HG03457 (cell line): Measurements from ENCODE around the gene BANP.
"Not testable (repeated sequence)": the region's sequence is repeated elsewhere in the genome, so short reads cannot be mapped to it uniquely, and the experiment has no call there.

Experiments used
- ATAC-seq: cut with Tn5 transposase; IDR thresholded peaks from one replicate; pipeline ENCODE4 v1.9.1; 2021; ENCODE audit warnings: moderate number of reproducible peaks; ENCODE audit not compliant: unreplicated experiment

The BANP gene

DNA sequence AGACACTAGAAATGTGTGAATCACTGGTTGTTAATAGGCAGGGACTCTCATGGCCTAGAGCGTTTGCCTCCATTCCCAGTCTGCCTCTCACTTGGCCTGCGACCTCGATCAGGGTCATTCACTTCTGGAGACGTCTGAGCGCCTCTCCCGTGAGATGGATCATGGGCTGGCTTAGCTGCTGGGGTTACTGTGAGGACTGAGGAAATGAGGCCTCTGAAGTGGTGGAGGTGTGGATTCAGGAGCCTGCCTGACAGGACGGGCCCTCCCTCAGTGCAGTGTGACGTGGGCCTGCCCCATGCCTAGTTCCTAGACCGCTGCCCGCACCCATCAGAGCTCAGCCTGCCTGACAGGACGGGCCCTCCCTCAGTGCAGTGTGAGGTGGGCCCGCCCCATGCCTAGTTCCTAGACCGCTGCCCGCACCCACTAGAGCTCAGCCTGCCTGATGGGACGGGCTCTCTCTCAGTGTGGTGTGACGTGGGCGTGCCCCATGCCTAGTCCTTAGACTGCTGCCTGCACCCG lies 61.9 kb downstream of the BANP start:
- no peak for ATAC-seq

DNA sequence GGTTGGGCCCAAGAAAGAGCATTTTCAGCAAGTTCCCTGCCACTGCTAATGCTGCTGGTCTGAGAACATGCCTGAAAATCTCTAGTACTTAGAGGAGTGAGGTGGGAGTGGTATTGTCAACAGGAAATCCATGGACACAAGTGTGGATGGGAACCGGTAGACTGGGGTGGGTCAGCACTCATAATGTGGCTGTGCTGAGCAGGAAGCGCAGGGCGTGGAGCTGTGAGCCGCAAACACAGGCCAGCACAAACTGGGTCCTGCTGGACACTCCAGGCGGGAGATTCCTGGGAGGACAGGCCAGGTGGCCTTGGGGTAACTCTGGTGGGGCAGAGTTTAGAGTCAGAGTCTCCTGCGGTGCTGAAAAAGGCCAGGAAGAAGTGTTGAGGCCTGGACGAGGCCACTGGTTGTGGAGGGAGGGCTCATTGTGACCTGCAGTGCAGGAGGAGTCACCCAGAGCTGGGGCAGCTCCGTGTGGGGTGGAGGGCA lies 62.6 kb downstream of the BANP start:
- no peak for ATAC-seq

DNA sequence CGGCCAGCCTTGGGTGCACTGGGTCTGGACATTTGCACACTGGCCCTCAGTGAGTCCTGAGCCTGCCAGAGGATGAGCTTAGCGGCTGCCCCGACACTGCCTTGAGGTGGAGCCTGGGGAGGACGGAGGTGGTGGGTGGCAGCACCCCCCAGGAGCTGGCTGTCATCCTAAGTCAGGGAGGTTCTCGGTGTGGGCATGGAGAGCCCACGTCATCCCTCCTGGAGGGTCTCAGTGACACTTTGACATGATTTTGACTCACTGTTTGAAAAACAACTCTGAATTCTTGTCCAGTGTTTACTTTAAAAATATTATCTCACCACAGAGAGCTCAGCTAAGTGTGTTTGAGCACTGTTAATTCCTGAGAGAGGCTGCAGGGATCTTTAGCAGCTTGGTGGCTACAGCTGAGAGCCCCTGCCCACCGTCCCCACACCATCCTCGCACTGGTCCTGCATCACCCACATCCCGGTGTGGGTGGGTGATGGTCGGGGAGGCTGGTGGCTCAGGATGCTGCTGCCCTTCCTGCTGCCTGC lies 63.1 kb downstream of the BANP start:
- ATAC-seq = no peak

- ATAC-seq = no peak
These were observed 63.9 kb downstream of the BANP start for GRCh38 chr16:88014954-88015805.

DNA sequence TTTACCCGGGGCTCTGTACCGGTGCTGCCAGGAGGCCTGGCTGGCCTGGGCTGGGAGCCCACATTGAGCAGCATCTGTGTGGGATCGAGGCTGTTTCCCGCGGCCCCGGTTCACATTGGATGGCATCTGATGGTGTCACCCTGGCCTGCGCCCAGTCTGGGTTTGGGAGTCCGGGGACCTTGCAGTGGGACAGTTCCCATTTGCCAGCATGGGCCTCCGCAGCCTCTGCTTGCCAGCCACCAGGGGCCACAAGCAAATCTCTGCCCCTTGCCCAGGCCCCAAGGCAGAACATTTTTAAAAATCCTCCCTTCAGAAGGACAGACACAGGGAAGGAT lies 64.5 kb downstream of the BANP start:
- ATAC-seq = no peak

- ATAC-seq = not testable (repeated sequence)
These were observed 65.2 kb downstream of the BANP start for GRCh38 chr16:88016386-88016785.

DNA sequence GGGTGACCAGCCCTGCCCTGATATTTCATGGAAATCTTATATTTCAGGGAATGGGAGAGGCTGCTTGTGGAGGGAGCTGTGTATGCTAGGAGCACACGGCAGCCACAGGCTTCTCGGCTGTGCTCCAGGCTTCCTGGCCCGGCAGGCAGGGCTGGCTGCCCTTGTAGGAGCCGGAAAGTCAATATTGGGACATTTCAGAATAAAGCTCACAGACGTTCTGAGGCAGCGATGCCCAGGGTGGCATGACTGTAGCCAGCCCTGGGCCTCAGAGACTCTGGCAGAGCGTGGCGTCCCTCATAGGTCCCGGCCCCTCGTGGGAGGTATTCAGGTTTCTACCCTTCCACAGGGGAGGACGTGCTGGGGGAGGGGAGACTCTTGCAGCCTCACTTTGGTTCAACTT lies 65.7 kb downstream of the BANP start:
- no peak for ATAC-seq

DNA sequence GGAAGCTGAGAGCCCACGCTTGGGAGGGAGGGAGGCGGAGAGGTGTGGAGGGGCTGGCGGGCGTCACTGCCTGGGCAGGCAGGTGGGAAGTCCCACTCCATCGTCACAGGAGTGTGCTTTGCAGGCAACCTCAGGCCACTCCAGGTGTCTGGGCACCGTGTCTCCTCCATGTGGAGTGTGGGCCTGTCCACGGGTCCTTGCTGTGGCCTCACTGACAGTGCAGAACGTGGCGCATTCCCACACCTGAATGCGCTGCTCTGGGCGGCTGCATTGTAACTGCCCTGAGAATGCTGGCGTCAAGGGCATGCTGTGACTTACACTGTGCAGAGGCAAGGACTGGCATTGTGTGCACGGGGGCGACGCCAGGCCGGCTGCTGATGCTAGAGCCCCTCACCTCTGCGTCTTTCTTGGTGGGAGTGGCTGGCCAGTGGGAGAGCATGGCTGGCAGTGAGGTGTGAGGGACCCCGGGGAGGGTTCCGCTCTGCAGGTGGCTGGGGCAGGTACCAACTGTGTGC lies 66.4 kb downstream of the BANP start:
- no peak for ATAC-seq

DNA sequence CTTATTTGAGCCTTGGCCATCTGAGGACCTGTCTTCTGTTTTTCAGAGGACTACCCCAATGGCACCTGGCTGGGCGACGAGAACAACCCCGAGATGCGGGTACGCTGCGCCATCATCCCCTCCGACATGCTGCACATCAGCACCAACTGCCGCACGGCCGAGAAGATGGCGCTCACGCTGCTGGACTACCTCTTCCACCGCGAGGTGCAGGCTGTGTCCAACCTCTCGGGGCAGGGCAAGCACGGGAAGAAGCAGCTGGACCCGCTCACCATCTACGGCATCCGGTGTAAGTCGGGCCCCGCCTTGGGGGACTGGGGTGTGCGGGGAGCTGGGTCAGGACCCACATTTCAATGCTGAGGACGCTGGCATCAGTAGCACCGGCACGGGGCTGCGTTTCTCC lies 67.1 kb downstream of the BANP start:
- not testable (repeated sequence) for ATAC-seq

- not testable (repeated sequence) for ATAC-seq
These were observed 68.0 kb downstream of the BANP start for GRCh38 chr16:88019041-88019820.

- no peak for ATAC-seq
These were observed 68.7 kb downstream of the BANP start for GRCh38 chr16:88019821-88020515.

- ATAC-seq = no peak
These were observed 69.3 kb downstream of the BANP start for GRCh38 chr16:88020516-88020885.

DNA sequence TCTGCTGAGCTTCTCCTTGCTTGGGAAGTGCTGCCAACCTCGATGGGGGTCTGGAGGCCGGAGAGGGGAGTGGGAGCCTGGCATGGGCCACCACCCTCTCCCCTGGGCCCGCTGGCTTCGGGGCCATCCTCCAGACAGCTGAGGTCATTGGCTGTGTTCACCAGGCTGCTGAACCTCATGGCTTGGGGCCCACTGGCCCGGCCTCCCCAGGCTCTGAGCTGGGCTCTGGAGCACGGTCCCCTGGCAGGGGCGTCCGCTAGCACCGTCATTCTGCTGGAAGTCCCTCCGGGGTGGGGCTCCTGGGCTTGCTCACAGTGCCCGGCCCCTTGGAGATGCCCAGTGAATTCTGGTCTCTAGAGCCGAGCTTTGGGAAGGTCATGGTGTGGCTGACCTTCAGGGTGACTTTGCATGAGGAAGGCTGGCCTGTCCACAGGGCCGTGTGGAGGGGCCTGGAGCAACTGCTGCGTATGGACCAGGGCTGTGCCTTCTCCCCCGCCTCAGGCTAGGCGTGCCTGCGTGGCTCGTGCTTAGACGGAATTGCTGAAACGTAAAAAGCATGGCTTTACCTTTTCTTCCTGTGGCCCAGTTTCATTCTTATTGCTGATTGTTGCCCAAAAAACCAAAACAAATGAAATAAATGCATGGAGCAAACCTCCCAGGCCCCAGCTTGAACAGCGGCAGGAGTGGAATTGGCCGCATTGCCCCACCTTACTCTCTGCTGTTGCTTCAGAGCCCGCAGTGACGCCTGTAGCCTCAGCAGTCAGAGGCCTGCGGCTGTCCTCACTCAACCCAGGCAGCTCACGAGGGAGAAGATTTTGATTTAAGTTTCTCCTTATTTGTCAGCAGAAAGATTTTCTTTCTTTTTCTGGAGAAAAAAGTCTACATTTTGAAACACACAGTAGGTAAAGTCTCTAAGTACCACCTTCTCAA lies 70.1 kb downstream of the BANP start:
- ATAC-seq = not testable (repeated sequence)

- no peak for ATAC-seq
These were observed 71.1 kb downstream of the BANP start for GRCh38 chr16:88022076-88023042.

- ATAC-seq = no peak
These were observed 72.1 kb downstream of the BANP start for GRCh38 chr16:88023366-88023765.

GRCh38 chr16:88023786-88024185 lies 72.6 kb downstream of the BANP start:
- ATAC-seq = no peak

DNA sequence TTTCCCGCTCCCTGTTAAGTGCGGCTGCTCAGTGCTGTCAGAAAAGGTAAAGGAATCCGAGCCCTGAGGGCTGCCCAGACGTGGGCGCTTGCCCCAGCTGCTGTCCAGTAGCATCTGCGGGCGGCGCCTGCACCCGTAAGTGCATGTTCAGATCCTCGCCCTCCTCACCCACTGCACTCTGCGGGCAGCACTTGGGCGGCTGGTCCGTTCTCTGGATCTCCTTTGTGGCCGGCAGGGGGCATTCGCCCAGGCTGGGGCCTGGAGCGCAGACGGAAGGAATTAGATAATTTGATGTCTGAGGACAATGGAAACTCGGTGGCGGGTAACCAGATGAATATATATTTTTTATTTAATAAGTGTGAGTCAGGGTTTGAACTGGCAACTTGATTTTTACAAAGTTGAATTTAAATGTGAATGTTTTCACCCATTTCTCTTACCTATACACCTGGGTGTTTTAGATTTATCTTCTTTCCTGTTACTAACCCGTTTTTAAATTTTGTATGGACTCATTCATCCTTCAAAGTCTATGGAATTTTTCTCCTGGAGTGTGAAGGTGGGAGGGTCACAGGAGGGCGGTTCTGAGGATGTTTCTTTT lies 73.4 kb downstream of the BANP start:
- ATAC-seq = not testable (repeated sequence)

DNA sequence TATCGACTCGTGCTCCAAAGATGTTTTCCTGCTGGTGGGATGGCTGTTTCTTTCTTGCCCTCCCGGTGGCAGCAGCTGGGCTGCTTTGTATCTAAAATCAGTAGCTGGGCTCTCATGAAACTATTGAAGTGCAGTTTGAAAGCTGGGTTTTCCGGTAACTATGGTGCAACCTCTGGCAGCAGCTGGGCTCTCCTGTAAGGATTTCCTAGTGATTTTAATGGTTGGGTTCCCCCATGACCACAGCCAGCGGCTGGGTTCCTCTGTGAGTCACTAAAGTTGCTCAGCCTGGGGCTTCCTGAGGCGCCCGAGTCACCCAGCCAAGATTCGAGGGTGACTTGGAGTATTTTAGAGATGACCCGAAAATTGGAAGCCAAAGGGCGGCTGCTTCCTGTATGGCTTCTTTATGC lies 73.9 kb downstream of the BANP start:
- not testable (repeated sequence) for ATAC-seq
